Middle frontal gyrus (tissue), 1 donor: ENCODE data around the gene HHIP.

ENCODE experiments used
- DNase-seq: peaks from one replicate; pipeline ENCODE4 v3.0.0-alpha.2; 2015; ENCODE audit warnings: low spot score; ENCODE audit errors: extremely low spot score

Gene HHIP

DNA sequence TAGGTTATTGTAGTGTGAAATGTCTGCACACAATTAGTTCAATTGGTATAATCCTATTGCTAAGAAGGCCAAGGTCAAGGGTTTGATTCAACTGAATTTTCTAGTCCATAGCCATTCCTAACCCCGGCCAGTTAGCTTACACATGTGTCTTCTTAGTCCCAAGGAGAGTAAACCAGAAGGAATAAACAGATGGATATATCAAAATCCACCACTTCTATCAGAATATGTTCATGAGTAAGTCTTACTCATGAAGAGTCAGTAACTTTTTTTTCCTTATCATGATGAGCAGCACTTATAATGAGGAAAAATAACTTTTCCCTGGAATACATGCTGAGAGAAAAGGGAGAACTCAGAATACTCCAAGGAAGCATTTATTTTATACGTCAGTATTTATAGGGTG is 9.5 kb downstream of the HHIP start:
- no peak for DNase-seq

DNA sequence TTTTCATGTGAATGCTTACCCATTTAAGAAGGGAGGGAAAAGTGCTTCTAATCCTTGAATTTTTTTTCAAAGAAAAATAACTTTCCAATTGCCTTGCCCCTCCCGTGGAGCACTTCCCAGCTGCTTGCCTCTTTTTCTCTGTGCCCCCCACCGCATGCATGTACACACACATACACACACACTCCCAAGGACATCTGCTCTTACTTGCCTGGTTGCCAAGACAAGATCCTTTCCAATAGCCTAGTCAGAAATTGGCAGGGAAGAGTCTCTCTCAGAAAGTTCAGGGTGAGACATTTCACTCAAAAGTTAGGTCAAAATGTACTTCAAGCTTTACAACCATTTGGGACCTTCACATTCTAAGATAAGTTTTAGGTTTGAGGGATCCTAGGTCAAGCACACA is 10.9 kb downstream of the HHIP start:
- DNase-seq: no peak

DNA sequence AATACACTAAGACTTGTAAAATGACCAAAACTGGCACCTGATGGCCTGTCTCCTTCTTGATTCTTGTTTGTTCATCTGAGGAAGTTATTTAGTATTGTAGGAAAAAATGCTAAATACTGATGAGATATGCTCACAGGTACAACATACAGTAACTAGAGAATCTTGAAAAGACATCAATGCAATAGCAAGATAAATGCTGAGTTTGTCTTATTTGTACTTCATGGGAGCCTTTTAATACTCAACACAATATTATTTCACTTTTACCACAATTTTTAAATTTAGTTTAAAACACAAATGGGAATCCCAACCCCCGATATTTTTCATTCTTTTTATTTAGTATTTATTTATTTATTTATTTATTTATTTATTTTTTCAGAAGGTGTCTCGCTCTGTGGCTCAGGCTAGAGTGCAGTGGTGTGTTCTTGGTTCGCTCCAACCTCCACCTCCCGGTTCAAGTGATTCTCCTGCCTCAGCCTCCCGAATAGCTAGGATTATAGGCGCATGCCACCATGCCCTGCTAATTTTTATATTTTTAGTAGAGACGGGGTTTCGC is 12.1 kb downstream of the HHIP start:
- DNase-seq: no peak

DNA sequence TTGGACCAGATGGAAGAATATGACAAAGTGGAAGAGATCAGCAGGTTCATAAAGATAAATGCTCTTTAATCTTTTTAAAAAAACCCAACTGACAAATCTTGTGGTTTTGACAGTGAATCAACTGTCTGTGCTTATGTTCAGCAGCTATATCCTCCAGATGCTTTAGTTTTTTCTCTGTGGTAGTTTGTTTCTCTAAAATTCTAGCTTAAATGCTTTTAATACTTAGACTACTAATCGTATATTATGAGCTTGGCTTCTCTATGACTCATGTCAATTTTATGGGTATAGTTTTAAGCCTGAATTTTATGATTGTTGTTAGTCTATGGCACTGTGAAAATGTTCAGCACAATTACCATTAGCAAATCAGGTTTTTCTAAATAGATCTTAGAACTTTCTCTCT is 12.9 kb downstream of the HHIP start:
- no peak for DNase-seq

DNA sequence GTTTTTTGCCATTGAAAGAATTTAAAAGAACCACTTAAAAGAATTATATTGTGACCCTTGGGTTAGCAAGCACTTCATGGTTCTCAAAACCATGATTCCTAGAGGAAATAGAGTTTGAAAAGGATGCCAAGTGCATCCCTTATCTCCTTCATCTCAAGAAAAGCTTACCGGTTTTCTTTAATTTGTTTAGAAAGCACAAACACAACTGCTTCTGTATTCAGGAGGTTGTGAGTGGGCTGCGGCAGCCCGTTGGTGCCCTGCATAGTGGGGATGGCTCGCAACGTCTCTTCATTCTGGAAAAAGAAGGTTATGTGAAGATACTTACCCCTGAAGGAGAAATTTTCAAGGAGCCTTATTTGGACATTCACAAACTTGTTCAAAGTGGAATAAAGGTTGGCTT is 13.5 kb downstream of the HHIP start:
- no peak for DNase-seq

DNA sequence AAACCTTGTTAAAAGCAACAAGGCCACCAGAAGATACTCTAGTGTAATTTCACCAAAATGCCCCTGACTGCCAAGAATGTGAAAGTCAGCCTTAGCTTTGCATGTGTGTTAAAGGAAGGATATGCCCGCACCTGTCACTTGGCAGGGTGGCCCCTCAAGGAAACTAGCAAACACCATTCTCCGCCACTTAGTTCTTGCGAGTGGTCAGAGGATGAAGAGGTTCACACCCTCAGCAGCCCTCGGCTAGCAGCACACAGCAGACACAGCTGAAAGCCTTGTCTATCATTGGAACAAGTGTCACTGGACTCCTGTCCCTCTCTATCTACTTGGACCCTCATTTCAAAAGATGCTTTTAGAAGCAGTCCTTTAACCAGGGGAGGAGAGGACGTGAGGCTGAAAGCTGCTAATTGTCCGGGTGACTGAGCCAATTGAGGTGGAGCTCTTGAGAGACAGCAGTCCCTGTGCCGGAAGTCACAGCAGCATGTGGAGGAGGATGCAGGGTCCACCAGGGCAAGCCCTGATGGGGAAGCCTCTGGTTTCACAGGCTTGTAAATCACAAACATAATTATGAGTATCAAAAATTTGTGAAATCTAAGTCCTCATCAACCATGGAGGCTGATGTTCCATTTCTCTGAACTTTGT is 18.0 kb downstream of the HHIP start:
- no peak for DNase-seq

DNA sequence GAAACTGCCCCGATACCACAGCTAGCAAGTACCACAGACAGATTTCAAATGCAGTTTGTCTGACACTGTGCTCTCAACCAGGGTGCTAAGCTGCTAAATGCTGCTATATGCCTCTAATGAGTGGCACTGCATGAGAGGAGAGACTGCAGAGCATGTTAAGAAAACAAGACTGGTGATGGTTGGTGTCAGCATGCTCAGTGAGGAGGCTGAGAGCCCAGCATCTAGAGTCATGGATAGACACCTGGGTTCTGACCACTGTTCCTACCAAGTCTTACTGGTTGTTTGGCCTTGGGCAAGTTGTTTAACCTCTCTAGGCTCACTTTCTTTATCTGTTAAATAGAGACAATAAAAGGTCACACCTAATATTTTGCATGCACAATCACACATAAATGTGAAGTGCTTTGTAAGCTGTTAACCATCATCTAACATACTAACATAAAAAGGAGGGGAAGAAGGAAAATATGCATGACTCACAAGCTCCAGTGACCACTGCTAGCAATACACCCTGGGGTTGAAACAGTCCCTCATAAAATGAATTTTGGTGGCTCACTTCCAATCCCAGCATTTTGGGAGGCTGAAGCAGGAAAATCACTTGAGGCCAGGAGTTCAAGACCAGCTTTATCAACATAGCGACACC is 20.7 kb downstream of the HHIP start:
- no peak for DNase-seq

DNA sequence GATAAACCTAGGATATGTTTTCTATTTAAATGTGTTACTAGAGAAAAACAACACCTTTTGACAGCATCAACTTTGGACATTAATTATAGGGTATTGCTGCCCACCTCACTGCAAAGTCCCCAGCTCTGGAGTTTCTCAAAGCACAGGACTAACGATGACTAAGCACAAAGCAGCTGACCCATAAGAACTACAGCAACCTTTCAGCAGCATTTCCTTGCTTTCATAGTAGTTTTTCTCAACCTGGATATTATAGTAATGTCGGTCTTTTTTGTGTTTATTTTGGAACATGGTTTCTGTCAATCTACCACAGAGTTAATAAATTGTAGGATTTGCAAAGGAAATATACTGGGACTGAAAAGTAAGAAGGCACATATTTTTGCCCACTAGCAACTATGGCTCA is 21.5 kb downstream of the HHIP start:
- no peak for DNase-seq

DNA sequence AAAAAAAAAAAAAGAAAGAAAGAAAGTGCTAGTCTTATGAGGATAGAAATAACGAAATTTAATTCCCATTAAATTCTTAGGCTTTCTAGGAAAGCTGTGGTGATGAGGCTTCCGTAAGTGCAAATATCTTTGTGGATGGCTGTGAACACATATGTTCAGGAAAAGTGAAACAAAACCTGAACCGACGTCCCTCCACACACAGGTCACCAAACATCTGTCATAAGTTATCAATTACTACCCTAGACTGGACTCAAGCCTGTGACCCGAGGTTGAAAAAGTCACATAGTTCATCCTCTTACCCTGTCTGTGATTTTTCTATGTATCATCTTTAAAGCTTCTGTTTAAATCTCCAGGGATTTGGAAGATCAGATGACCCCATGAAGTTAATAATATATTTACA is 24.8 kb downstream of the HHIP start:
- no peak for DNase-seq

DNA sequence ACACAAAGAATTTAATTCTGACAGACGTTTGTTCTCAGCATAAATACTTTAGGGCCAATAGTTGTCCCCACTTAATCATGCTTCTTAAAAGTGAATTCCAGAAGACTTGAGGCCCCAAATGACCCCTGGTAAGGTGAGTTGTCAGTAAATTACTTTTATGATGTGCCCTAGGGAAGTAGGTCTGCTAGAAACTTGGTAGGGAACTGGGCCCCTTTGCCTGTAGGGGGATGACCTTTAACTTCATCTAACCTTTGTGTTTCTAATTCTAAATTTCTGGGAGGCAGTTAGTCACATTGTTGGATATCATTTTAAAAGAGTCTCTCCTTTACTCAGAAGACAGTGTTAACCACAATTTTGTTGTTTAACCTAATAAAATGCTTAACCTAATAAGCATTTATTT is 28.8 kb downstream of the HHIP start:
- DNase-seq: no peak

DNA sequence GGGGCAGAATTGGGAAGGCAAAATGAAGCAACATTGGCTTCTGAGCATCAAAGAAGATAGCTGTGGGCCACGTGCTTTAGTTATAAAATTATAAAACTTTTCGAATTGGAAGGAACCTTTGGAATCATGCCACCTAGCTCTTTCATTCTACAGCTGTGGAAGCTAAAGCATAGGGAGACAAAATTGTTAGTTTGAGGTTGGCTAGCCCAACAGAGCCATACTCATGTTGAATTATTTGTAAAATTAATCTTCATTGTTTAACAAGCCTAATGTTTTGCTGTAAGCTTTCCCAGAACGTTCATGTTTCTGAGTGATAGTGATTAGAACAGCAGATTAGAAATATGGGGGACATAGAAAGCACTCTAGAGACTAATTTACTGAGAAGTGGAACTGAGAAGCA is 35.9 kb downstream of the HHIP start:
- DNase-seq: no peak

DNA sequence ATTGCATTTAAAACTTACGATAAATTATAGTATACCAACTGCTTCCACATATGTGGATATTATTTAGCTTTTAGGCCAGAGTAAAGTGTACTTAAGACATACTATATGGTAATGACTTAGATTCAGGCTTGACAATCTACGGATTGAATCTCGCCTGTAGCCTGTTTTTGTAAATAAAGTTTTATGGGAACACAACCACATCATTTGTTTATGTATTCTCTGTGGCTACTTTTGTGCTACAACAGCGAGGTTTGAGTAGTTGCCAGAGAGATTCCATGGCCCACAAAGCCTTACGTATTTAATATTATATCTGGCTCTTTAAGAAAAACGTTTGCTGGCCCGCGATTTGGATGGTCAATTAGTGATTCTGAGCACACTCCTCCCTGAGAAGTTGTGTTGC is 37.6 kb downstream of the HHIP start:
- no peak for DNase-seq

DNA sequence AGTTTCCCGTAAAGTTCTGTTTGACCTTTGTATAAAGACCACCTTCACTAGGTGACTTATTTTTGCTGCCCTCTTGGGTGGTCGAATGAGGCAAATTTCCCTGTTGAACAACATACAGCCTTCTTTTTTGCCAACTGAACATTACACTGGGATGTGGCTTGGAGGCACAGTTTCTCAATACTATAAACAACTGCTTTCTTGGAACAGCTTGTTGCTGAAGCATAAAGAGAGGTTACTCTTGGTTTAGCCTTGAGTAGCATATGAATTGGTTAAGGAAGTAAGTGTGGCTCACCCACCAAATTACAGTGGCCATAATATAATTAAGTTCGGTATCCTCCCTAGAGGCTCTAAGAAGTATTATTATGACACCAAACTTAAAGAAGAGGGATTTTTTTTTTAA is 40.0 kb downstream of the HHIP start:
- DNase-seq: no peak

DNA sequence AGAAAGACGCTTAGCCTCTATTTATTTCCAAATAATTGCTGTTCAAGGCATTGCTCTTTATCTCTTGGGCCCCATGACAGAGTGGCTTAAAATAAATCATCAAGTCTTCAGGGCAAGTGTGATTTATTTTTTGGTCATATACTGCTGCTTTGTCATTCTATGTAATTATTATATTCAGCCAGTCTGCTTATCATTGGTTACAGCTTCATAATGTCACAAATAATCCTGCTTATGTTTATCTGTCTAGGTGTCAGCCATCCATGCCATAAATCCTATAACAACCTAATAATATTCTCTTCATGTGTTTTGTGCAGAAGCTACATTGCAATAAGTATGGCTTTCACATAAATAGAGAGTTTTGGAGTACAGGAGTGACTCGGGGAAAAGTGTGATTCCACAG is 41.0 kb downstream of the HHIP start:
- DNase-seq: no peak

DNA sequence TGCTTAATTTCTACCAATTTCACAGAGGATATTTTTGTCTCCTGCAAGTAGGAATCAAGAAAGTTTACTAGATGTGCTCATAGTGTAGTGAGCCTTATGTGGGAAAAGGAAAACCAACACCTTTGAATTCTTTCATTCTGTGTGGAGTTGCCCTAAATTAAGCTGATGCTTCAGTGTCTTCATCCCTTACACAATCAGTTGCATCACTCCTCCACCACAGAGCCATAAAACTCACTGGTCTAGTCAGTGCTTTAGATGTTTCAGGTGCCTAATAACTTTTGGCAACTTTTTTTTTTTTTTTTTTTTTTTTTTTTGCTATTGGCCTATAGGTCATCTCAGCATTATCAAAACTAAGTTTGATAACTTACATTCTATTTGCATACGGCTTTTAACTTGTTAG is 41.5 kb downstream of the HHIP start:
- DNase-seq: no peak

DNA sequence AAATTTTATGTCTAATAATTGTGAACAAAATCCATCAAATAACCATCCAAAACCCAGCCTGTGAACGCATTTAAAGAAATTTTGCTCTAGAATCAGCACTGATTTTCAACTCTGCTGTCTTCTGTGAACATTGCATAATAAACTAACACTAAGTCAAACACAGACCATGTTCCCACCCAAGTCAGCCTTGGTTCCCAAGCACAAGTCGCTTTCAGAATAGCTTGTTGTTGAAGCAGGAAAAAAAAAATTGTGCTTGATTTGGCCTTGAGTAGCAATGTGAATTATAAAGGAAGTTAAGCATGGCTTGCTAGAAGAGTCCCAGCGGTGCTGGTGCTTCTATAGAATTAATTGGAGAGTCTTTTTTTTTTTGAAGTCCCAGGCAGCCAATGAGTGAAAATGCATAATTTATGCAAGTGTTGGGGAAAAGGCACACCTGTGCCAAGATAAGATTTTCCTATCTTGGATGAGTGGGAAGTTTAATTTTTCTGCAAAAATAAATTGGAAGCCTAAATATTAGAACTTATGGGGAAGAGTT is 42.1 kb downstream of the HHIP start:
- DNase-seq: no peak

DNA sequence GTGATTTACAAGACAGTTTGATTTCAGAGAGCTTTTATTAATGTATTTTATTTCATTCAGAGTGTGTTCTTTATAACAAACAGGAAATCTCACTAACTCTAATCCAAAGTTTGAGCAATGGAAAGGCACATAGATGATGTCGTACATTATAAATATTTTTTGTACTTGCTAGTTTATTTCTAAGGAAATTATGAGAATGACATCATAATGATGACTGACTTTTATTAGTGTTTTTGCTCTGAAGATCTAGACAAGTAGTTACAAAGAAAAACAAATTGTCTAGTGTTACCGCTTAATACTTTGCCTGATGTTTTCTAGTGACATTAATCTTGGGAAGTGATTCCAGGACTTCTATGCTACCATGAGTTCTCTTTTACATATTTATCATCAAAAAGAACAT is 43.2 kb downstream of the HHIP start:
- DNase-seq: no peak

DNA sequence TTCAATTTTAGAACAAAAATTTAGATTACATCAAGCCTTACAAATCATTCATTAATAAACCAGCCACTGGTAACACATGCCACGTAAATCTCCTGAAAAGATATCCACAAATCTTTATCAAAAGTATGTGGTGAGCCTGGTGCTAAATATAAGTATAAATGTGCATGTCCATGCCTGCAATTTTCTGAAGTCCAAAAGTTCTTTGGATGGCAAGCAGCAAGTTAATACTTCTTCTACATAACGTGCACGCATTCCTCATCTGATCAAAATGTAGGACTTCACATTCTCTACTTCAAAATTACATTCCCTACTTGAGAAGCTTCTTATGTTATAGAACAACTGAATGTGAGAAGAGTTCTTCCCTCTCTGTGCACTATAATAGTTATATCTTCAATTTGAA is 49.8 kb downstream of the HHIP start:
- no peak for DNase-seq

DNA sequence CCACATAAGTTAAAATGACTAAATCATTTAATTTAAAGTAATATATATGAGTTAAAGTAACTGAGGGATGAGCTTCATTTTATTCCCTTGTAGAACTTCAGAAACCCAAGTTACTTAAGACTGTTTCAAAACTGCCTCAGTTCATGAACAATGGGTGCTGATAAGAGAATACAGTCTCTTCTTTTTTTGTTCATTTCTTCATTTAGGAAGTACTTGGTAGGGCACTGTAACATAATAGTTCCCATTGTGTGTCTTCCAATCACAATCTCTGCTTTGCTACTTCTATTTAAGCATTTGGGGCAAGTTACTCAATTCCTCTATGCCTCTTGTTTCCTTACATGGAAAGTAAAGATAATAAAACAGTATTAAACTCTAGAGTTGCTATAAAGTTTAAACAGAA is 50.4 kb downstream of the HHIP start:
- DNase-seq: no peak

DNA sequence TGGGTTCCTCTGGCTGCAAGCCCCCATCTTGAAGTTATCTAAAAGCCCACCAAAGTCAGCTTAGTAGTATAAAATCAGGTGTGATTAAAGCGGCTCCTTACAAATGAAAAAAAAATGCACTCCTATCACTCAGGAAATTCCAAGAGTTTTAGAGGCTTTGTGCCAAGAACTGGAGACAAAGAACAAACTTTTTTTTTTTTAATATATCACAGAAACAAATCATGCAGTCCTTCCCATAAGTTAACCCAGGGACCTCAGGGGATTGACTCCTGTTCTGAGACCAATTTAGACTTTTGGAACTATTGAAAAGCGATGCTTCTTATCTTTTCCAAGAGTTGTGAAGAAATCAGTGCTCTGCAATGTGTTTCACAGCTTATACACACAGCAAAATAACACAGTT is 53.6 kb downstream of the HHIP start:
- no peak for DNase-seq

DNA sequence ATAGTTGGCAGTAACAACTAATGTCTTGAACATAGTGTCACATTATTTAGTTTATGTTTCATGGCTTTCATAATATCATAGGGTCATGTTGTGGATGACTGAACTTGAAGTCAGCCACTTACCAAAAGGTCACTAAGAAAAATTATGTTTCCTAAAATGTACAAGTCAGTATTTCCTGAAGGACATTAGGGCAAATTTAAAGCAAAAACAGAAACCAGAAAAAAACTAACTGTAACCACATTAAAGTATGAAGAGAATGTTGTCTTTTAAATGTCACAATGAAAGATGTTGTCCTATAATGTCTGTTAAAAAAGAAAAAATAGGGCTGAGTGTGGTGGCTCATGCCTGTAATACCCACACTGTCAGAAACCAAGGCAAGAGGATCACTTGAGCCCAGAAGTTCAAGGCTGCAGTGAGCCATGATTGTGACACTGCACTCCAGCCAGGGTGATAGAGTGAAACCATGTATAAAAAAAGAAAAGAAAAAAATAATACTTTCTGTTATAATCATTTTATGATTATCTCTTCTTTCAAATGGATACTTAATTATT is 55.8 kb downstream of the HHIP start:
- no peak for DNase-seq

DNA sequence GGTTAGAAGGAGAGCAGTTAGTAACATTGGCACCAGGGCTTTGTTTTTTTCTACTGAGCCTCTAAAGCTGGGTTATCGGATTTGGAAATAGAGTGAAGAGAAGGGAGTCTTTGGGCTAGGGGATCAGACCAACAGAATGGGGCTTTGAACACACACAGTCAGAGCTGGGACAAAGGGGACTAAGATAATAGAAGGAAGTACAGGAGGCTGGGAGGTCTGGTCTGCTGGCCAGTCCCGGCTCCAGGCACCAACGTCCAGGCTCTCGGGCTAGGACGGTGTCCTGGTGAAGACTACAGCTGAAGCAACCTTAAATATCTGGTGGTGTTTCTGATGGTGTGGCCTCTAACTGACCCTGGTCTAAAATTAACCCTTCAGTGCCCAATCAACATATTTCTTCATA is 57.5 kb downstream of the HHIP start:
- DNase-seq: no peak
